ENCODE measurements around the gene ASB13.

- TF ChIP-seq, protein P1, sequence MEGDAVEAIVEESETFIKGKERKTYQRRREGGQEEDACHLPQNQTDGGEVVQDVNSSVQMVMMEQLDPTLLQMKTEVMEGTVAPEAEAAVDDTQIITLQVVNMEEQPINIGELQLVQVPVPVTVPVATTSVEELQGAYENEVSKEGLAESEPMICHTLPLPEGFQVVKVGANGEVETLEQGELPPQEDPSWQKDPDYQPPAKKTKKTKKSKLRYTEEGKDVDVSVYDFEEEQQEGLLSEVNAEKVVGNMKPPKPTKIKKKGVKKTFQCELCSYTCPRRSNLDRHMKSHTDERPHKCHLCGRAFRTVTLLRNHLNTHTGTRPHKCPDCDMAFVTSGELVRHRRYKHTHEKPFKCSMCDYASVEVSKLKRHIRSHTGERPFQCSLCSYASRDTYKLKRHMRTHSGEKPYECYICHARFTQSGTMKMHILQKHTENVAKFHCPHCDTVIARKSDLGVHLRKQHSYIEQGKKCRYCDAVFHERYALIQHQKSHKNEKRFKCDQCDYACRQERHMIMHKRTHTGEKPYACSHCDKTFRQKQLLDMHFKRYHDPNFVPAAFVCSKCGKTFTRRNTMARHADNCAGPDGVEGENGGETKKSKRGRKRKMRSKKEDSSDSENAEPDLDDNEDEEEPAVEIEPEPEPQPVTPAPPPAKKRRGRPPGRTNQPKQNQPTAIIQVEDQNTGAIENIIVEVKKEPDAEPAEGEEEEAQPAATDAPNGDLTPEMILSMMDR (conservative IDR thresholded peaks at IDR 0.05 in 1 of 2, IDR thresholded peaks at IDR 0.05 in 1 of 2; ENCODE audit: low read depth in 1 of 2, low read length in 2 of 2), result no peak
- no peak for TF ChIP-seq EZH2 (IDR thresholded peaks at IDR 0.05; ENCODE audit: low read length, missing control alignments)
These were observed 33.9 kb downstream of the ASB13 start for GRCh38 chr10:5632446-5632845.
